ENCODE measurements around the gene HDC. TPM values are rescaled to one million over a fixed set of nuclear protein-coding genes. Genes with fewer than 3 reads are reported as not detected.

The HDC gene
- total and polyA plus RNA-seq, 10 of the 15 experiments (the other 5 are each of a cell fraction or from before 2014, with no cell fraction given), result not detected

GRCh38 chr15:50218291-50218690 lies 47.2 kb downstream of the HDC start:
- WGBS (ENCODE audit: insufficient coverage, insufficient replicate concordance, low lambda C conversion rate, missing lambda C conversion rate), result 0% methylated on average over 1 of the region's 1 CpG
- Histone ChIP-seq H3K79me2 (ENCODE audit: control insufficient read depth, insufficient read depth, low read length) (no peaks in the 10 kb centered on the region), H2AFZ (ENCODE audit: control insufficient read depth, low read depth, low read length) (no peak overlapping the region), H3K9ac (ENCODE audit: control insufficient read depth, insufficient read depth, low read length) (no peak overlapping the region), H3K36me3 (ENCODE audit: control insufficient read depth in 2 of 2, insufficient read depth in 2 of 2, low read length in 1 of 2) (no peaks in the 10 kb centered on the region), H3K9me3 (replicated peaks; ENCODE audit: control insufficient read depth, insufficient read depth, low read length) (no peaks in the 10 kb centered on the region), H3K27me3 (replicated peaks in 1 of 2; ENCODE audit: control insufficient read depth in 2 of 2, insufficient read depth in 2 of 2, low read length in 1 of 2) (no peaks in the 10 kb centered on the region), H3K4me1 (ENCODE audit: control insufficient read depth, insufficient read depth, low read length) (no peaks in the 10 kb centered on the region), H3K27ac (ENCODE audit: control insufficient read depth, insufficient read depth) (no peak overlapping the region), H3K4me3 (no peak overlapping the region), H3K4me2 (ENCODE audit: control insufficient read depth, insufficient read depth) (no peak overlapping the region), H4K20me1 (ENCODE audit: control insufficient read depth, insufficient read depth) (no peaks in the 10 kb centered on the region)
- CTCF ChIA-PET, result interaction anchor here (0.8 kb wide), 1 partner anchor 21 kb away, joined by 3 read pairs; no protein-coding TSS in a partner anchor
- ATAC-seq, result no peak
- RAD21 ChIA-PET (ENCODE audit: unreplicated experiment), result no interaction called here
- no peak for DNase-seq (ENCODE audit: low read depth, low spot score)
- intact Hi-C loops (cut with micrococcal nuclease; ENCODE audit: unreplicated experiment), result no loop called here
- POLR2A ChIA-PET, result interaction anchor here (0.7 kb wide), 1 partner anchor 29 kb away, joined by 11 read pairs; no protein-coding TSS in a partner anchor
- BruUV-seq (replicated peaks), result no TSS peak
- TF ChIP-seq RFX5 (IDR thresholded peaks at IDR 0.05; ENCODE audit: low read depth, low read length) (no peak), RB1 (IDR thresholded peaks at IDR 0.05; ENCODE audit: borderline replicate concordance) (no peak), LARP7 (IDR thresholded peaks at IDR 0.05) (no peak), ETV6 (conservative IDR thresholded peaks at IDR 0.05 in 1 of 2, IDR thresholded peaks at IDR 0.05 in 1 of 2; ENCODE audit: borderline replicate concordance in 1 of 2, low read depth in 1 of 2) (no peak), ZNF217 (IDR thresholded peaks at IDR 0.05) (no peak), USF2 (IDR thresholded peaks at IDR 0.05; ENCODE audit: borderline replicate concordance, low read depth, low read length) (no peak), PKNOX1 (IDR thresholded peaks at IDR 0.05) (no peak), BHLHE40 (IDR thresholded peaks at IDR 0.05; ENCODE audit: borderline replicate concordance in 1 of 2, low read depth in 2 of 2, low read length in 1 of 2) (no peak), RUNX3 (IDR thresholded peaks at IDR 0.05; ENCODE audit: low read length) (no peak), MTA2 (IDR thresholded peaks at IDR 0.05; ENCODE audit: low read depth) (no peak), DPF2 (IDR thresholded peaks at IDR 0.05) (no peak), ZBTB4 (CRISPR knock-in tag; IDR thresholded peaks at IDR 0.05) (no peak)
- no peak for FAIRE-seq
- in situ Hi-C loops (cut with MboI), result no loop called here
- SMC1A ChIA-PET (ENCODE audit: uncharacterized antibody, unreplicated experiment), result no interaction called here
